Dedifferentiated amniotic fluid mesenchymal stem cell (primary cell): ENCODE measurements around the gene CITED2.

Experiments used
- DNase-seq: peaks from one replicate; pipeline ENCODE4 v3.0.0-alpha.2; 2016; ENCODE audit errors: extremely low spot score

CITED2 gene

GRCh38 chr6:139386404-139386803 is 12.0 kb upstream of the CITED2 start:
- no peak for DNase-seq

- DNase-seq = no peak
Observed at GRCh38 chr6:139381216-139381865, 6.9 kb upstream of the CITED2 start.

- no peak for DNase-seq
Observed at GRCh38 chr6:139380611-139381010, 6.2 kb upstream of the CITED2 start.

- no peak for DNase-seq
Observed at GRCh38 chr6:139380168-139380567, 5.7 kb upstream of the CITED2 start.

GRCh38 chr6:139378882-139379341 is 4.5 kb upstream of the CITED2 start:
- no peak for DNase-seq

- no peak for DNase-seq
Observed at GRCh38 chr6:139378226-139378625, 3.8 kb upstream of the CITED2 start.

GRCh38 chr6:139376604-139377218 is 2.3 kb upstream of the CITED2 start:
- DNase-seq = no peak

GRCh38 chr6:139376017-139376330 is 1.5 kb upstream of the CITED2 start:
- DNase-seq = peak; percentile 29

GRCh38 chr6:139375226-139376016 is 973 bp upstream of the CITED2 start:
- DNase-seq = peak; percentile 95

- no peak for DNase-seq
Observed at GRCh38 chr6:139373928-139374356, 506 bp downstream of the CITED2 start.

- DNase-seq = no peak
Observed at GRCh38 chr6:139373154-139373927, 1.1 kb downstream of the CITED2 start.

GRCh38 chr6:139372326-139373153 is 1.9 kb downstream of the CITED2 start:
- DNase-seq = no peak

- DNase-seq = peak; percentile 38
Observed at GRCh38 chr6:139371421-139372203, 2.8 kb downstream of the CITED2 start.

GRCh38 chr6:139370999-139371345 is 3.5 kb downstream of the CITED2 start:
- DNase-seq = peak; percentile 34

- DNase-seq = peak; percentile 71
Observed at GRCh38 chr6:139370283-139370998, 4.0 kb downstream of the CITED2 start.

- DNase-seq = peak; percentile 76
Observed at GRCh38 chr6:139369568-139370282, 4.7 kb downstream of the CITED2 start.

- DNase-seq = no peak
Observed at GRCh38 chr6:139369068-139369467, 5.4 kb downstream of the CITED2 start.

GRCh38 chr6:139368661-139369060 is 5.8 kb downstream of the CITED2 start:
- DNase-seq = no peak

GRCh38 chr6:139367810-139368351 is 6.6 kb downstream of the CITED2 start:
- no peak for DNase-seq
